ENCODE results near the gene PODXL. TPM values are rescaled to one million over a fixed set of nuclear protein-coding genes. Genes with fewer than 3 reads are reported as not detected.

The PODXL gene
- total RNA-seq, 1 experiment from 2014 or later: 32.3 TPM

GRCh38 chr7:131591687-131592319 is 35.4 kb upstream of the PODXL start:
- intact Hi-C loops (cut with micrococcal nuclease; ENCODE audit: unreplicated experiment): no loop called here
- H3K4me3 ChIP-seq (ENCODE audit: low read depth in 2 of 2, low read length in 2 of 2): no peak overlapping the region
- no peaks in the 10 kb centered on the region for H3K36me3 ChIP-seq (ENCODE audit: control insufficient read depth, insufficient read depth, low read length)
- no peaks in the 10 kb centered on the region for H3K27me3 ChIP-seq (ENCODE audit: control insufficient read depth, insufficient read depth, low read length)
- DNase-seq (ENCODE audit: low read depth, low spot score): no peak
- TF ChIP-seq REST (IDR thresholded peaks at IDR 0.05; ENCODE audit: insufficient read depth in 1 of 2, low read depth in 2 of 2, low read length in 1 of 2) (peak in 1 of 2 experiments; percentile 78; a peak in 2 of 4 replicates), TCF7L2 (IDR thresholded peaks at IDR 0.05; ENCODE audit: low read depth, low read length) (no peak)
- in situ Hi-C loops (cut with HindIII; ENCODE audit: low pct_unique_long_range_greater_than_20kb, low sequenced_read_pairs): no loop called here
- BruUV-seq (replicated peaks): no TSS peak
- POLR2A ChIA-PET: no interaction called here
- no peaks in the 10 kb centered on the region for H3K4me1 ChIP-seq (ENCODE audit: control insufficient read depth, insufficient read depth, low read length)
- CTCF ChIA-PET: no interaction called here
- no peak overlapping the region for H3K27ac ChIP-seq (ENCODE audit: low read length)
- ATAC-seq: peak; percentile 24; the same call in 1 of the 2 replicates
- no peaks in the 10 kb centered on the region for H3K9me3 ChIP-seq (ENCODE audit: control insufficient read depth, insufficient read depth, low read depth, low read length)

GRCh38 chr7:131587315-131587923 is 31.0 kb upstream of the PODXL start:
- Histone ChIP-seq H3K27ac (ENCODE audit: low read length) (no peak overlapping the region), H3K4me1 (ENCODE audit: control insufficient read depth, insufficient read depth, low read length) (no peaks in the 10 kb centered on the region), H3K36me3 (ENCODE audit: control insufficient read depth, insufficient read depth, low read length) (no peaks in the 10 kb centered on the region), H3K9me3 (ENCODE audit: control insufficient read depth, insufficient read depth, low read depth, low read length) (no peaks in the 10 kb centered on the region), H3K4me3 (ENCODE audit: low read depth in 2 of 2, low read length in 2 of 2) (no peak overlapping the region), H3K27me3 (ENCODE audit: control insufficient read depth, insufficient read depth, low read length) (no peaks in the 10 kb centered on the region)
- in situ Hi-C loops (cut with HindIII; ENCODE audit: low pct_unique_long_range_greater_than_20kb, low sequenced_read_pairs) (no loop called here), intact Hi-C loops (cut with micrococcal nuclease; ENCODE audit: unreplicated experiment) (no loop called here)
- POLR2A ChIA-PET: no interaction called here
- no peak for TF ChIP-seq TCF7L2 (IDR thresholded peaks at IDR 0.05; ENCODE audit: low read depth, low read length)
- no peak for TF ChIP-seq POLR2AphosphoS5 (IDR thresholded peaks at IDR 0.05; ENCODE audit: low read depth, low read length)
- TF ChIP-seq REST (IDR thresholded peaks at IDR 0.05; ENCODE audit: insufficient read depth in 1 of 2, low read depth in 2 of 2, low read length in 1 of 2): no peak
- ATAC-seq (no peak), DNase-seq (ENCODE audit: low read depth, low spot score) (no peak)
- CTCF ChIA-PET: no interaction called here
- no TSS peak for BruUV-seq (replicated peaks)

- no peak for TF ChIP-seq REST (IDR thresholded peaks at IDR 0.05; ENCODE audit: insufficient read depth in 1 of 2, low read depth in 2 of 2, low read length in 1 of 2)
- ChIA-PET POLR2A (no interaction called here), CTCF (no interaction called here)
- no peaks in the 10 kb centered on the region for H3K9me3 ChIP-seq (ENCODE audit: control insufficient read depth, insufficient read depth, low read depth, low read length)
- H3K4me1 ChIP-seq (ENCODE audit: control insufficient read depth, insufficient read depth, low read length): no peaks in the 10 kb centered on the region
- H3K4me3 ChIP-seq (ENCODE audit: low read depth in 2 of 2, low read length in 2 of 2): no peak overlapping the region
- no TSS peak for BruUV-seq (replicated peaks)
- no peak overlapping the region for H3K27ac ChIP-seq (ENCODE audit: low read length)
- in situ Hi-C loops (cut with HindIII; ENCODE audit: low pct_unique_long_range_greater_than_20kb, low sequenced_read_pairs): no loop called here
- DNase-seq (ENCODE audit: low read depth, low spot score): no peak
- intact Hi-C loops (cut with micrococcal nuclease; ENCODE audit: unreplicated experiment): no loop called here
- no peaks in the 10 kb centered on the region for H3K36me3 ChIP-seq (ENCODE audit: control insufficient read depth, insufficient read depth, low read length)
- no peaks in the 10 kb centered on the region for H3K27me3 ChIP-seq (ENCODE audit: control insufficient read depth, insufficient read depth, low read length)
- ATAC-seq: no peak
These were observed 30.3 kb upstream of the PODXL start for GRCh38 chr7:131586759-131587158.
